ENCODE data around the gene CETN1.

CETN1 gene

GRCh38 chr18:623761-624620, 43.8 kb downstream of the CETN1 start:
- peak; percentile 70 for DNase-seq (ENCODE audit: low spot score)

DNA sequence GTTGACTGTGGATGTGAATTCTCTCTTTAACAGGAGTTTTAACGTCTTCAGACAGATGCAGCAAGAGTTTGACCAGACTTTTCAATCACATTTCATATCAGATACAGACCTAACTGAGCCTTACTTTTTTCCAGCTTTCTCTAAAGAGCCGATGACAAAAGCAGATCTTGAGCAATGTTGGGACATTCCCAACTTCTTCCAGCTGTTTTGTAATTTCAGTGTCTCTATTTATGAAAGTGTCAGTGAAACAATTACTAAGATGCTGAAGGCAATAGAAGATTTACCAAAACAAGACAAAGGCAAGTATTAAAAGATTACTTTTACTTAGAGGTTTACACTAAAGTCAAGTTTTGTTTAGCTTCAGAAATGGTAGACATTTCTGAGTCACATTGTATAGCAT, 47.1 kb downstream of the CETN1 start:
- no peak for DNase-seq (ENCODE audit: low spot score)

DNA sequence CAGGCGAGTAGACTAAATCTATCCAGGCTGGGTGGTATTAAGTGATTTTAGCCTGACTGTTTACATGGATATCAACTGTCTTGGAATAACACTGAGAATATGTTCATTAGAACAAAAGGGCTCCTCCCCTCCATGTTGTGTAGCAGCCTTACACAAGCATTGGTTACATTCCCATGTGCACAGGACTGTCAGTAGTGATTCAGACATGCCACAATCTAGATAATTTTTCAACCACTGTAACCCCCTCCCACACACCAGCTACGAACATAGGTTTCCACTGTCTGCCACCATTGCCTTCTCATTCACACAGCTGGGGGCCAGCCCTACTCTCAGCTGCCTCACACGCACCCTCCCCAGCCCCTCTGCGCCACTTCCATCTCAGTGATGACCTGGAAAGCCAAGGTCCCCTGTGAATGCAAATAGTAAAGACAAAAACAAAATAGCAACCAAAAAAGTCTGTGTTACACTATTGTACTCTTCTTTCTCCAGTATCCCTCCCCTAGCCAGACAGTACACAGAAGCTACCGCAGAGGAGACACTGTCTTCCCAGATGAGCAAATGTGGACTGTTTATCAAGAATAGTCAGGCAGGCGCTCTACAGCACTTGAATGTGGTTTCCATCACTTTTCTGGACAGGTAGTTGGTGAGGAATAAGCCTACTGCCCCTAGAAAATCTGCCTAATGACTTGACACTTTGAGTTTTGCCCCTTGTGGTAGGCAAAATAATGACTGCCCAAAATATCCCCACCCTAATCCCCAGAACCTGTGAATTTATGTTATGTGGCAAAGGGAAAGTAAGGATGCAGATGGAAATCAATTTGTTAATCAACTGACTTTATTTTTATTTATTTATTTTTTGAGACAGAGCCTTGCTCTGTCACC, 49.3 kb downstream of the CETN1 start:
- no peak for DNase-seq (ENCODE audit: low spot score)

DNA sequence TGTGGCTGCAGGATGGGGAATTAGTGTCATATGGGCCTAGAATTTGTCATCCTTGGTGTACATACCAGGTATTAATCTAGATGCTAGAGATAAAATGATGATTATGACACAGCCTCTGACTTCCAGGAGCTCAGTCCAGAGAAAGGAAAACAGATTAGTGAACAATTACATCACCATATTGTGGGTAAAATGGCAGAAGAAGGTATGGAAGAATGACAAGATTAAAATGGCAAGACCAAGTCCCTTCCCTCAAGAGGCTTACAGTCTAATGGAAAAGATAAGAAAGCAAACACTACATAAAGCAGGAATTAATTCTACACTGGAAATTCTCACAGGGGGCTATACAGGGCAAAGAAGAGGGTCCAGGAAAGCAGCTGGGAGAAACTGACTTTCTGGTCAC, 51.4 kb downstream of the CETN1 start:
- no peak for DNase-seq (ENCODE audit: low spot score)

Measured in kidney tubule cell (primary cell).